AML-193 (cell line): Measurements from ENCODE around the gene CTNNBL1.

Experiments used
- DNase-seq, 2 experiments: peaks; one replicate each; lab custom pipeline; 2025; lab: John Stamatoyannopoulos, UW

CTNNBL1 gene

DNA sequence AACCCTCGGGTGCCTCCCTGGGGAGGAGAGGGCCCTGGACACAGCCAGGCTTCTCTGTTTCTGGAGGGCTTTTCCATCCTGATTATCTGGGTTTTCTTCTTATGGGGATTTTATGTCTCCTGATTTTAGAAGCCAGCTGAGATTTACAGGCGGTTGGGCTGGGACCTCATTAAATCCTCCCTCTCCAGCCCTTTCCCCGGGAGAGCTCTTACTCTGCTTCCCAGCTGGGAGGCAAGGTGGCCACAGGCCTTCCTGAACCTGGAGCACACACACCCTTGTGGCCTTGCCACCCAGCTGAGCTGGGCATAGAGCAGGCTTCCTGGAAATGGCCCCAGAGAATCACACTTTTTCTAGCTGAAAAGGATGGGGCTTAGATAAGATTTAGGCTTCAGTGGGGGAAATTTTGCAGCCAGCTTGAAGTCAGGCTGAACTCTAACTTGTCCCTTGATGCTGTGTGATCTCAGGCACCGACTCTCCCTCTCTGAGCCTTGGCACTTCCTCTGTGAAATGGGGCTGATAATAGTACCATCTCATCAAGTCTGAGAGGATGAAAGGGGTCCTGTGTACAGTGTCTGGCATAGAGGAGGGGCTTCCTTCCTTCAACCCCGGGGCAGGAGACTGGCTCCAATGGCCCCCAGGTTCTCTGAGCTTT lies 225.7 kb downstream of the CTNNBL1 start:
- no peak for DNase-seq

DNA sequence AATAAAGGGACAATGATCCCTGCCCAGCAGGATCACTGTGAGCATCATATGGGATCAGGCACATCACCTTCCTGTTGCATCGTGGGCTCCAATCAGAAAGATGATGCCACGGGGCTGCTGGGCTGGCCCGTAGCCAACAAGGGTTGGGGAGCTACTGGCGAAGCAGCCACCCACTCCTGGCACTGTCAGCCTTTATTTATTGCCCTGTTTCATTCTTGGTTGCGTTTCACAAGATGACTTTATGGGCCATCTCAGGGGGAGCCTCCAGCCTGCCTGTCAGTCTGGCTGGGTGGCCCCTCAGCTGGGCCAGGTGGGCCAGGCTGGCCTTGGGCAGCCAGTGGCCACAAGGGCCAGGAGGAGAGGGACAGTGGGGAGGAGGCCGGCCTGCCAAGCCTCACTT lies 226.4 kb downstream of the CTNNBL1 start:
- no peak for DNase-seq

DNA sequence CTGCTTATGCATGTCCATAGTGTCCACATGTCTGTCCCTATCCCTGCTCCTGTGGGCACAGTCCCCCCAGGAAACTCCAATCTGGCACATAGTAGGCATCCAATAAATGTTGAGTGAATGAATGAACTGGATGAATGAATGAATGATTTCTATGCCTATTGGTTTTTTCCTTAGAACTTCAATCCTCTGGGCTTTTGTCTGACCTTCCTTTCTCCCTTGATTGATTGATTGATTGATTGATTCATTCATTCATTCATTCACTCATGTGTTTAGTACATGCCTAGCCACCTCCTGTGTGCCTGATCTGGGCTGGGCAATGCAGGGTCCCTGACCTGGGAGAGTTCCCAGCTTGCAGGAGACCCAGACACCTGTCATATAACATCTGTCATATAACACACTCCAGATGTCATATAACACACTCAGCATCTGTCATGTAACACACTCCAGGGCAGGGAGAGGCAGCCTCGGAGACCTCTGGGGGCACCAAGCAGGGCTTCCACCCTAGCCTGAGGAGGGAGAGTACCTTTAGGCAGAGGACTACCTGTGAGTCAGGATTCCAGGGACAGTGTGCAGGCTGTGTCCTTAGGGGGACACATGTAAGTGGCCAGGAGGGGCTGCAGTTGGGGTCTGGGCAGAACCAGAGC lies 227.0 kb downstream of the CTNNBL1 start:
- no peak for DNase-seq

DNA sequence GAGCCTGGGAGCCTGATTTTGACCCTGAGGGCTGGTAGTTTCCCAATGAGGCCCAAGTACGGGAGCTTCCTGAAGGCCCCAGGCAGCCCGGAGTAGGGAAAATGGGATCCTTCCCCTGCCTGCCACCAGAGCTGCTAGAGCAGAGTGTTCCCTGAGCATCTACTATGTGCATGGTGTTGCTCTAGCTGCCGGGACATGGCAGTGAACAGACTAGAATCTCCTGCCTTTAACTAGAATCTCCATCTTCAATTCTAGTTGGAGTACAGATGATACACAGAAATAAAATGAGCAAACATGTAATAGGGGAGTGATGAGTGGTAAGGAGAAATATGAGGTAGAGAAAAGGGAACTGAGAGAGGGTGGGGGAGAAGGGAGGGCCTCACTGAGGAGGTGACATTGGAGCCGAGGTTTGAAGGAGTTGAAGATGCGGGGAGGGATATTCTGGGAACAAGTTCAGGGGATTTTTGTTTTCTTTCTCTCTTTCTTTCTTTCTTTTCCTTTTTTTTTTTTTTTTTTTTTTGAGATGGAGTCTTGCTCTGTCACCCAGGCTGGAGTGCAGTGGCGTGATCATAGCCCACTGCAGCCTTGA lies 227.6 kb downstream of the CTNNBL1 start:
- no peak for DNase-seq
